Prostate gland (tissue), 2 donors: Measurements from ENCODE around the gene FOXG1.

Source experiments
- CTCF ChIP-seq, 4 experiments: fragments of 200-600 bp in 2 of 4; fragments of 450-650 bp in 2 of 4; sonication (generic) in 2 of 4; IDR thresholded peaks; 1 replicate in 3 of 4; 2 replicates in 1 of 4; pipeline ENCODE4 v1.5.1; 2016 to 2019; ENCODE audit warnings: antibody characterized with exemption in 4 of 4, mild to moderate bottlenecking in 2 of 4, moderate library complexity in 2 of 4
- POLR2AphosphoS5 ChIP-seq: sonication (generic); formaldehyde crosslinking; IDR thresholded peaks from one replicate; pipeline ENCODE4 v1.6.1; 2017; ENCODE audit warnings: antibody characterized with exemption

- TF ChIP-seq POLR2AphosphoS5 (no peak), CTCF (IDR thresholded peaks at IDR 0.05) (peak in 3 of 4 experiments; percentile 17 to 36 (median 21))
These were observed 9.6 kb upstream of the FOXG1 start for GRCh38 chr14:28756884-28757570.
